Activated T-cell treated with anti-CD3 and anti-CD28 coated beads for 48 hours (primary cell): ENCODE data around the gene FAM20A.

Source experiments
- DNase-seq: peaks from one replicate; pipeline ENCODE4 v3.0.0-alpha.2; 2020; ENCODE audit warnings: low read depth

The FAM20A gene

DNA sequence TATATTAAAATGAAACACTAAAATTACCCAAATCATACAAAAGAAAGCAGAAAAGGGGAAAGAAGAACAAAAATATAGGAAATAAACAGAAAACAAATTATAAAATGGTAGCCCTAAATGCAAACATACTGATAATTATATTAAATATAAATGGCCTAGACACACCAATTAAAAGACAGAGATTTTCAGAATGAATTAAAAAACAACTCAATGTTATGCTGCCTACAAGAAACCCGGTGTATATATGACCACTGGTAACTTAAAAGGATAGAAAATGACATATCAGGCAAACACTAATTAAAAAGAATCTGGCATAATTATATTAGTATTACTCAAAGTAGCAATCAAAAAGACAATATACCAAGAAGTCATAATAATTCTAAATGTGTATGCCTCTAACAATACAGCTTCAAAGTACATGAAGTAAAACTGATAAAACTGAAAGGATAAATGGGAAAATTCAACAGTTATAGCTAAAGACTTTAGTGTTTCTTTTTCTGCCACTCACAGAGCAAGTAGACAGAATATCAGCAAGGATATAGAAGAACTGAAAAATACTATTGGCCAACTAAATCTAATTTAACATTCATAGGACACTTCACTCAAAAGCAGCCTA is 7.5 kb upstream of the FAM20A start:
- no peak for DNase-seq

DNA sequence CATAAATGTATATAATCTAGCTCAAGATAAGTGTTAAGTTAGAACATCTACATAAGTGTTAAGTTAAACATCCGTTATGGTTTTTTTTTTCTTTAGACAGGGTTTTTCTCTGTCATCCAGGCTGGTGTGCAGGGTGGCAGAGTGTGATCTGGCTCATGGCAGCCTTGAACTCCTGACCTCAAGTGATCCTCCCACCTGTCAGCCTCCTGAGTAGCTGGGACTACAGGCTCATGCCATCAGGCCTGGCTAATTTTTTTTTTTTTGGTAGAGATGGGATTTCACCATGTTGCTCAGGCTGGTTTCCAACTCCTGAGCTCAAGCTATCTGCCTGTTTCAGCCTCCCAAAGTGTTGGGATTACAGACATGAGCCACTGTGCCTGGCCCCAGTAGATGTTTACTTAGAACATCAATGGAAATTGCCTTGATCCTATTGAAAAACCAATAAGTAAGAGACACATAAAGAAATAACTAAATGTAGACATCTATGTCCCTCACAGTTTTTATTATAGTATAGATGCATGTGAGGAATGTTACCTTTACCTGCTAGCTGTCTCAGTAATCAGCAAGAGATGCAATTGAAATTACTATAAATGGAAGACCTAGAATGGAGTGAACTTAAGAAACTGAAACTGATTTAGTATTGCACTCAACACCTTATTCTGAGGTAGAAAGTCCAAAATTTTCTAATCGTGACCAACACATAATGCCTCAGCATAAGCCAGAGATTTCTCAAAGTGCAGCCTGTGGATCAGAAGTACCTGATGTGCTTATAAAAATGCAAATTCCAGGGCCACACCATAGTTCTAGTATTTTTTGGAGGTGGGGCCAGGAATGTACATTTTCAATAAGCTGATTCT is 5.5 kb upstream of the FAM20A start:
- DNase-seq: no peak

DNA sequence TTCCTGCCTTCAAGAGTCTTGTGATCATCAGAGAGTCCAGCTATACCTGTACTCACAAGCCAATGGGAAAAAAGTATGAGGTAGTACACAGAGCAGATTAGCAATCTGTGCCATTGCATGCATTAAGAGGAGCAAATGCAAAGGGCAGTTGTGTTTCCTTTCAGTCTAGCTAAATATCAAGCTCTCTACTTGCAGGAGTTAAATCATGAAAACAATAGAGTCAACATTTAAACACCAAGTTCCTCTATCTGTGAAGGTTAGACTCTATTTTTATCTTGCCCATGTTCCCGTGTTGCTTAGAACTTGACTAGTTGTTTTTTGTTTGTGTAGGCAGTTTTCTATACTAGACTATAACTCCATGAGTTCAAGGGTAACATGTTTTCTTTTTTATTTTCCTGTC is 4.7 kb upstream of the FAM20A start:
- no peak for DNase-seq

- no peak for DNase-seq
These were observed 2.5 kb upstream of the FAM20A start for GRCh38 chr17:68603656-68604055.

DNA sequence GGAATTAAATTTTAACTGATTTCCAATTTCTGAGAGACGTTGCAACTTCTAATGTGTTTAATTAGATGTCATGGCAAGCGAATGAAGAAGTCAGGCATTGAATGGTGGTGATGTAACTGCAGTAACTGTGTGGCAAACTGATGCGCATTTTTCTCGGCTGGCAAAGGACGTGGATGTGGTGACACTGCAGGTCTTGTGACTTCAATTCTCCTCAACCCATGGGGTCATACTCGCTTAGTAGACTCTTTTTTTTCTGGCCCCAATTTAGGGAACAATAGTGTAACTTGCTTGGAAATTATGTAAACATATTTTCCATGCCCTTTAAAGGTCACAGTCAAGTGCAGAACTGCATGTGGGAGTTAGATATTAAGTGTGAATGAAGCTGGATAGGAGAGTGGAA is 1.9 kb upstream of the FAM20A start:
- no peak for DNase-seq

GRCh38 chr17:68602289-68602688 is 1.1 kb upstream of the FAM20A start:
- DNase-seq: no peak

- DNase-seq: no peak
These were observed 560 bp upstream of the FAM20A start for GRCh38 chr17:68601565-68602288.

DNA sequence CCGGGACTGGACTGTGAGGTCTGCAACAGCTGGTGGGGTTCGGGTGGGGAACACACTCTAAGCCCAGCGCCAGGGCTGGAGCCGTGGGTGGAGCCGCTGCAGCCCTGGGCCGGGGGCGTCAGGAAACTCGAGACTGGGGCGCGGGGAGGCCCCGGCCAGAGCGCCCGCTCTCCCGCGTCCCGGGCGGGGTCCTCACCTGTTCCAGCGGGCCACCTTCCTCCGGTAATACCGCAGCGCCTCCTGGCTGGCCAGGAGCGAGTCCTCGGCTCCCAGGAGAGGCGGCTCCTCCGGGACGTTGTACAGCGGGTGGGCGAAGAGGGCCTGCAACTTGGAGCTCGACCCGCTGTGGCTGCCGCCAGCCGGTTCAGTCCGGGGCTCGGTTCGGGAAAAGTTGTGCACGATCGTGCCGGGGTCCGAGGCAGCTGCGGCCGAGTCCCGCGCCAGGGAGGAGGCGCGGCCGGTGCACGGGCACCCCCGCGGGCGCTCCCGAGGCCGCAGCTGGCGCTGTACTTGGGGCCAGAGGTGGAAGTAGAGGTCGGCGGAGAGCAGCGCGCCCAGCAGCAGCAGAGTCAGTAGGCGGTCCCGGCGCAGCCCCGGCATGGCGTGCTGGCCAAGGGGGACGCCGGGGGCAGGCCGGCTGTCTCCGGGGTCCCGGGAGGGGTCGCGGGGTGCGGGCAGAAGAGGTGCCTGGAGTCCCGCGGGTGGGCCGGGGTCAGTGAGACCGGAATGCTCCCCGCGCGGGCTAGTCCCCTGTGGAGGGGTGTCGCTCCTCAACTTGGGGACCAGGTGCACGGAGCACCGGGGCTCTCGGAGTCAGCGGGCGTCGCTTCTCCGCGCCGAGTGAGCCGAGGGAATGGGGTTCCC is 868 bp downstream of the FAM20A start:
- peak; percentile 8 for DNase-seq

DNA sequence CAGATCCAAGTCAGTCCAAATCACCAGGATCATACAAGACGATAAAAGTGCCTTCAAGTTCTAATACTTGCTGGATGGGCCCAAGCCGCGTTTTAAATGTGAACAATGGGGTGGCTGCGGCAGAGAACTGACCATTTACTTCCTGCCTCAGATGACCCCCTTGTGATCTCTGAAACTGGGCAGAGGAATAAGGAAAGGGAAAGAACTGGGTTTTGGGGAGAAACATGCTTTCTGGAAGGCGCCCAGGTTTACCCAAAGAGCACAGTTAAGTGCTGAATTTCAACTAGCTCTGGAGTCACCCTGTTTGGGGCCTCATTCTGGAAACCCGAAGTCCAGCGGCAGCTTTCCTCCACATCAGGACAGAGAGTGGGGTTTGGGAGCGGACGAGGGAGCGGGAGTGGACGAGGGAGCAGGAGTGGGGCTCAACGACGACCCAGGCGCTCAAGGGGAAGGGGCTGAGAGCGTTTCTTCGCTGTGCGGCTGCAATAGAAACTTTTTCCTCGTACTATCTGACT is 1.6 kb downstream of the FAM20A start:
- no peak for DNase-seq

- no peak for DNase-seq
These were observed 2.1 kb downstream of the FAM20A start for GRCh38 chr17:68599091-68599490.

- no peak for DNase-seq
These were observed 2.6 kb downstream of the FAM20A start for GRCh38 chr17:68598545-68598961.

GRCh38 chr17:68598074-68598473 is 3.1 kb downstream of the FAM20A start:
- DNase-seq: no peak

DNA sequence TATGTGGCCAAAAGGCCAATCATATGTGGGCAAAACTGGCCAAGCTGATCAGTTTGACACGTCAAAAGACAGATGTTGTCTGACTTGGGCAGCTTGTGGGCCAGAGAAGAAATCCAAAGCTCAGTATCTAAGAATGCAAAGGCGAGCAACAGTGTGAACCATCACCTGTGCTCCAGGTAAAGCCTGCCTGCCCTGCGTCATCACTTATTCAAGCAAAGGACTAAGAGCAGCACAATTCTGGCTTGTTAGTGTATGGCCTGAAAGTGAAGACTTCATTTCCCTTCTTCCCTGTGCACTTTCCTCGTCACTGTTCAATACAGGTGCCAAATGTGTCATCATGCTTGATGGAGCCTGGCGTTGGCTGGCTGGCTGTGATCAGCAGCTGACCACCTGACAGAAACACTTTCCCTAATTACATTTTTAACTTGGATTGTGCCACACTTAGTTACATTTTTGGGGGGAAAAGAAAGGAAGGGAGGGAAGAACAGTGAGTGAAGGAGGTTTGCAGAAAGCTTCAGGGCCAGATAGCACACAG is 4.7 kb downstream of the FAM20A start:
- DNase-seq: no peak

DNA sequence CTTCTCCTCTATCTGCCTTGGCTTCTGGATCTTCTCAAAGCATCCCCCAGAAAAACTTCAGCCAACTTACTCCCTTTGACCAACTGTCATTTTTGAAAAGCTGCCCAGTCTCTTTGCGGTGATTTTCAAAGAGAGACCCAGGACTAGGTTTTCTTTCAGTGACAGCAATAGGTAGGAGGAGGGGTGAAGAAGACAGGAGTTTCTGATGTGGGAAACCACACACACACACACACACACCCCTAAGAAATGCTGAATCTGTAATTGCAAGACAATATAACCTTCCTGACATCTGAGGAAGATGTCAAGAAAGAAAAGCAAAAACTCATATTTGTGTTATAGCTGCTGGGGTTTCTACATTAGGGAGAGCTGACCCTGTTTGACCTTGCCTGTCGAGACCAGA is 5.2 kb downstream of the FAM20A start:
- DNase-seq: no peak

GRCh38 chr17:68595496-68595895 is 5.7 kb downstream of the FAM20A start:
- no peak for DNase-seq

GRCh38 chr17:68594552-68594951 is 6.6 kb downstream of the FAM20A start:
- no peak for DNase-seq

DNA sequence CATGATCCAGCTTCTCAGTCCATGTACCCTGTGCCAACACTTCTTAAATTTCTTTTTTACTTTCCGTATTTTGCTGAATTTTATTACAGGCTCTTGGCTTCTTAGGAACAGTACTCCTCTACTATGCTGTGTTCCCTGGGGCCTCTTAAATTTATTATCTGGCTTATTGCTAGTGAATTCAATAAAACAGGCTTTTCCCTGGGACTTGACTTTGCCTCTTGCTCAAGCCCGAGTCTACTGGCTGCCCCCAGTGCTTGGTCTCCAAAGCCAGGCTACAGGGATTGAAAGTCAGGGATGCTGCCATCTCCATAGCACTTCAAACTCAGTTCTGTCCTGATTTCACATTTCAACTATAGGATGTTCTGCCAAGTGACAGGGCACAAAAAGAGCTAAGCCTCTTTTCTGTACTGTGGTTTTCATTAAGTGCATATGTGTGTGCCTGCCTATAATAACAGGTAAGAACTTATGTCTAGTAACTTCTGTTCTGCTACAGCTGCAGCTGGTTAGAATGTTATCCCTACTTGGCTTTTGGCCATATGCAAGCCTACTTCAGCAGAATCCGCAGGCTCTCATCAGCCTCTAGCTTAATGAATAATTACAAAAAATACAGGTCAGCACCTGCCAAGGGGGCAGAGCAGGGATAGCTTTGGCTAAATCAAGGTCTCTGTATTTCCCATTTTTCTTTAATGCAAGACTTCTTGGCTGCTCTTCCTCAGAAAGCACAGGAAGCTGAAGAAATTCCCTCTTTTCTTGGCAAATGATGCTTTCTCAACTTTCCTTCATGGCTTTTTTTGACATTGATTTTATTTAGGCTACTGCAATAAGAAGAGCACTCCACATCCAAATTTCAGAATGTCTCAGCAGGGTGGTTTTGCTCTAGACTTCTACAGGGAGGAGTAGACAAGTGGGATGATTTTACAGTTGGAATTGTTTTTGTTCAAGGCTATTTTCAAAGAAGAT is 8.2 kb downstream of the FAM20A start:
- no peak for DNase-seq

GRCh38 chr17:68592009-68592408 is 9.2 kb downstream of the FAM20A start:
- DNase-seq: no peak

DNA sequence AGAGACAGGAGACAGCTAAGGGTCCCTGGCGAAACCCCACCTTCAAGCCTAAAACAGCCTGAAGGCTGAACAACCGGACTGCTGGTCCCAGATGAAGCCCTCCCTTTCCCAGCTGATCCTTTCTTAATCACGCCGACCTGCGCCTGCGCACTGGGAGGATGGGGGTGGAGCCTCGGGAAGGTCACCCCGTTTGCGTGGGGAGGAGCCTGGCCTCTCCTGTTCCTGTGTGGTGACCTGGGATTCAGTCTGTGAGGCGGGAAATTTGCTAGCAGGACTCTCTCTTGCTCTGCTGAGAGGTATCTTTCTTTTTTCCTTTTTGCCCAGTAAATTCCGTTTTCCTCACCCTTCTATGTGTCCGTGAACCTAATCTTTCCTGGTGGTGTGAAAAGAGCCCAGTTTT is 9.6 kb downstream of the FAM20A start:
- DNase-seq: no peak

DNA sequence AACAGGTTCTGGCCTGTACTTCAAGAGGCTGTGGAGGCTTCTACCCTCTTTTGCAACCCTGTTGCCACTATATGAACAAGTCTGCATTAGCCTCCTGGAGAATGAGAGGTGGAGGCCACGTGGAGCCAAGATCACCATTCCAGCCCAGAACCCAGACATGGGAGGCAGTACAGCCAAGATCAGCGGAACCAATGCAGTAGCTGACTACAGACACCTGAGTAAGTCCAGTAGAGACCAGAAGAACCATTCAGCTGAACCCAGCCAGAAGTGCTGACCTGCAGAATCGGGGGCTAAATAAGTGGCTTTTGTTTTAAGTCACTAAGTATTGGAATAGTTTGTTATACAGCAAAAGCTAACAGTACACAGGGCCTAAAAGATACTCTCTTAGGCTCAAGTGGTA is 12.1 kb downstream of the FAM20A start:
- no peak for DNase-seq
